Fibroblast of skin of left biceps (primary cell): ENCODE measurements around the gene LBH.
A peak's percentile ranks its signal among the peaks of the same experiment; 100 is the strongest.
"Not testable (repeated sequence)": the region's sequence is repeated elsewhere in the genome, so short reads cannot be mapped to it uniquely, and the experiment has no call there.

Experiments
- DNase-seq, 2 experiments: peaks; one replicate each; pipeline ENCODE4 v3.0.0-alpha.2; 2013; ENCODE audit warnings: low read depth in 2 of 2

Gene LBH

GRCh38 chr2:30257266-30258214, 26.2 kb downstream of the LBH start:
- no peak for DNase-seq

- no peak for DNase-seq
Observed at GRCh38 chr2:30259071-30259470, 27.7 kb downstream of the LBH start.

DNA sequence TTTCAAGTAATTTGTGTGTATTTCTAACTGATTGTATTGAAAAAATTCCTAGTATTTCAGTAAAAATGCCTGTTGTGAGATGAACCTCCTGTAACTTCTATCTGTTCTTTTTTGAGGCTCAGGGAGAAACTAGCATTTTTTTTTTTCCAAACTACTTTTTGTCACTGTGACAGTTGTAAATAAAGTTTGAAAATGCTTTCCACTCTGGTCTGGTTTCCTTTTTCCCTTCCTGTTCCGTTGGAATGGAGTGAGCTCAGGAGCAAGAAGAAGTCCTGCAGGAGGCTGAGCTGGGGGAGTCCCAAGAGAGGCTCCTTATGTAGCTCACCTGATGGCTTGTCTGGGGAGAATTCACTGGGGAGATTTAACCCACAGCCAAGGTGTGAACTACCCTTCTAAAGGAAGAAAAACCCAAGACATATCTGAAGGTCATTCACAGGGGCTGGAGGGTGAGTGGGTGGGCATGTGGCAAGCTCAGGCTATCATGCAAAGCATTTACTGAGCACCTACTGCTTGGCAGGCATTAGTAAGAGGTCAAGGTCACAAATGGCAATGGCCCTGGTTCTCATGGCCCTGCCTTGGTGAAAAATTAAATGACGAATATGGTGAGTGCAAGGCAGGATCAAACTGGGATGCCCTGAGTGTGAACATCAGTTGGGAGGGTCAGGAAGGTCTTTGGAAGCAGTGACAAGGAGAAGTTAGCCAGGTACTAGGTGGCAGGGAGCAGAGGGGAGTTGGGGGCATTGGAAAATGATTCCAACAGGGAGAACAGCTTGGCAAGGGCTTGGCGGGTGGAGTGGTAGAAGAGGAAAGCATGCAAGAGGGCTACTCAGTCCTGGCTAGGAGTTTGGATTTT, 28.7 kb downstream of the LBH start:
- DNase-seq: no peak

- DNase-seq: no peak
Observed at GRCh38 chr2:30260941-30261340, 29.6 kb downstream of the LBH start.

- DNase-seq: no peak
Observed at GRCh38 chr2:30261695-30262211, 30.4 kb downstream of the LBH start.

GRCh38 chr2:30262716-30263309, 31.5 kb downstream of the LBH start:
- DNase-seq: no peak

DNA sequence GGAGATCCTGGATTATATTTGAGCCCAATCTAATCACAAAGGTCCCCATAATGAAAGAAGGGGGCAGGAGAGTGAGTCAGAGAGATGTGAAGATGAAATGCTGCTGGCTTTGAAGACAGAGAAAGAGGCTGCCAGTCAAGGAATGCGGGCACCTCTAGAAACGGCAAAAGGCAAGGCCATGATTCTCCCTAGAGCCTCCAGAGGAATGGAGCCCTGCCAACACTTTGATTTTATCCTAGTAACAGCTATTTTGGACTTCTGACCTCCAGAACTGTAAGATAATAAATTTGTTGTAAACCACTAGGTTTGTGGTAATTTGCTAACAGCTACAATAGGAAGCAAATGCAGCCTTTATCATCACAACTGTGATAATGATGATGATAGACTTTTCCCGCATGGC, 32.9 kb downstream of the LBH start:
- no peak for DNase-seq

GRCh38 chr2:30265052-30266015, 34.0 kb downstream of the LBH start:
- no peak for DNase-seq

- DNase-seq: no peak
Observed at GRCh38 chr2:30266051-30266621, 34.8 kb downstream of the LBH start.

- DNase-seq: no peak
Observed at GRCh38 chr2:30266705-30267104, 35.4 kb downstream of the LBH start.

- no peak for DNase-seq
Observed at GRCh38 chr2:30267161-30267975, 36.0 kb downstream of the LBH start.

GRCh38 chr2:30268296-30268871, 37.0 kb downstream of the LBH start:
- no peak for DNase-seq

GRCh38 chr2:30269114-30269770, 37.9 kb downstream of the LBH start:
- DNase-seq: not testable (repeated sequence)

DNA sequence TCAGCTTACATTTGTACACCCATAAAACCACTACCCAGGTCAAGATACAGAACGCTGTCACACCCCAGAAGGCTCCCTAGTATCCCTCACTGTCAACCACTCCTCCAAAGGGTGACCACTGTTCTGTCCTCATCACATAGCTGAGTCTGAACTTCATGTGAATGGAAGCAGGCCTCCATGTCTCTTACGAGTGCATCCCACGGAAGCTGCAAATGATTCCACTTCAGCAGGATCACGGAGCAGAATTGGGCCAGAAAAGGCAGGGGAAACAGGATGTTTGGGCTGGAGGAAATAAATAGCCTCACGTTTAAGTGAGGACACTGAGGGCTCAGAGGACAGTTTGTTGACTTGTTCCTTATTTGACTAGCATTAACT, 38.4 kb downstream of the LBH start:
- no peak for DNase-seq

GRCh38 chr2:30270166-30270565, 38.8 kb downstream of the LBH start:
- DNase-seq: no peak

DNA sequence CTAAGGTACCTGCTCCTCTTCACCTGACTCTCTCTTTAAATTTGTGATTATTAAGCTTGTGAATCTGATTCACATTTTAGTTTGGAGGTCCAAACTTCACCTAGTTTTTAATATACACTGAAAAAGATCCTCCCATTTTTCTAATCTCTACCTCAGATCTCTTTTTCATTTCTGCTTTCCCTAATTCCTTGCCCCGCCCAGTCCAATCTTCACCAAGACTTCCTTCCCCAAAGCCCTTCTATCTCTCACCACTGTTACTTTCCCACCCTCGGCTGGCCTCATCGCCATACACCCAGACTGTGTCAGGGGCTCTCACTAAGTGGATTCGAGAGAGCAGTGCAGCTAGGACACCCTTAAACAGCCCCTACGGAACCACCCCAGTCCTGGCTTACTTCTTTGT, 40.0 kb downstream of the LBH start:
- no peak for DNase-seq

DNA sequence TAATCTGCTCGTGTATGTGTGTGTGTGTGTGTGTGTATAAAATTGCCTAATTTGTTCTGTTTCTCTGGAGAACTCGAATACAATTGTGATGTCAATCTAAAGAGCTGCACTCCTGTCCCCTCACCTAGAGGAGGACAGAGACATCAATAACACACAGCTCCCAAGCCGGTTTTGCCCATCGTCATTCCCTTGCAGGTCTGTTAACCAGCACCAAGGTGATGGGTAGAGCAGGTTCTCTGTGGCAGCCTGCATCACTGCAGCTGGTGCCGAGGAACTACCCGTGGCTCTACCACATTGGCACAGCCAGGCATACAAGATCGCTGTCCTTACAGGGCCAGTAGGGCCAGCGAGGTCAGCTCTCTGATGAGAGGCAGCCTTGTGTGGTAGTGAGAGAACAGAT, 41.0 kb downstream of the LBH start:
- no peak for DNase-seq

DNA sequence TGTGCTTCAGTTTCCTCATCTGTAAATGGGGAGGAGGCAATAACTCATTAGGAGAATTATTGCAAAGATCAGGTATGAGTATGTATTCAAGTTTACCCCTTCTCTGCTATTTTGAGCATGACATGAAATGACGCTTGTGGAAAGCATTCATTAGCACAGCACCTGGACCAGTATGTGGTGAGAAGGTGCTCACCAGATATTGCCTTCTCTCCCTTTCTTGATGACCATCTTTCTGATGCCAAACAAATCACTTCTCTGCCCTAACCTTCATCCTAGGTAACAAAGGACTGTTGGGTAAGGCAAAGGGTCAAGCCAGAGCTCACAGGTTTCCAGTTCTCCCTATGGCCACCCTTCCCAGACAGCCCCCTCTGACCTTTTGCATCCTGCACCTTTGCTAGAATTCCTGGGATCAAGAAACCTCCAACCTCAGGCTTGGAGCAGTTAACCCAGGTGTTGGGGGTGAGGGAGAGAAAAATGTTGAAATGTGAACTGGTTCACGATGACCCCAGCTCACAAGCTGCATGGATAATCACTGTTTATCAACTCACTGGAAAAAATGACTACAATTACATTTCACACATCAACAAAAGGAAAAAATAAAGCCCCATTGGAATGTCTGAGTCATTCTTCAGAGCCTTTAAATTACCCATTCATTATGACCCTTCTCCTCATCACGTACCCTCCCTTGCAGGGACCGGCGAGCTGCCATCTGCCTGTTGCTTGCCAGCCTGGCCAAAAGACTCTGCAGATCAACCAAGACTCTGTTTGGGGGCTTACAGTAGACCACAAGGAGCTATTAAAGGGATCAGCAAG, 41.6 kb downstream of the LBH start:
- DNase-seq: peak in 1 of 2 experiments; percentile 46
